IMR-90 (cell line): ENCODE measurements around the gene COL13A1. TPM values are rescaled to one million over a fixed set of nuclear protein-coding genes. Genes with fewer than 3 reads are reported as not detected.

Experiments used
- ATAC-seq: fragments of 200-7000 bp; cut with Tn5 transposase; 2 replicates; pipeline ENCODE4 v1.9.1; 2020; ENCODE audit warnings: low read depth, mild to moderate bottlenecking, moderate library complexity
- BruUV-seq: library from RNA; stranded (reverse); fragments of 400-500 nt; replicated peaks from 2 replicates; lab custom pipeline; 2021; lab: Mats Ljungman, UMichigan
- CTCF ChIA-PET: fragments of 300-600 bp; formaldehyde crosslinking; extraction: SDS; loops from one replicate; lab custom pipeline; 2021; ENCODE audit warnings: antibody characterized with exemption; lab: Yijun Ruan, JAX
- POLR2A ChIA-PET: fragments of 300-600 bp; sonication (Branson Sonifier 250); formaldehyde crosslinking; loops from one replicate; lab custom pipeline; 2022; ENCODE audit warnings: antibody characterized with exemption; ENCODE audit not compliant: unreplicated experiment; lab: Charles Lee
- DNase-seq: peaks from one replicate; pipeline ENCODE4 v3.0.0; 2013
- H2AFZ ChIP-seq: replicated peaks from 2 replicates; pipeline ENCODE3; 2013; ENCODE audit warnings: low read length, mild to moderate bottlenecking; ENCODE audit not compliant: poor library complexity
- H2AK5ac ChIP-seq: 2 replicates; pipeline ENCODE4 v1.6.1; 2013; ENCODE audit warnings: low read depth, low read length, inconsistent platforms
- H2AK9ac ChIP-seq: replicated peaks from 2 replicates; pipeline ENCODE3; 2013; ENCODE audit warnings: mild to moderate bottlenecking, low read depth, low read length, moderate library complexity; ENCODE audit not compliant: poor library complexity
- H2BK120ac ChIP-seq: 2 replicates; pipeline ENCODE4 v1.6.1; 2013; ENCODE audit warnings: low read depth, low read length, inconsistent platforms
- H2BK15ac ChIP-seq: 3 replicates; pipeline ENCODE4 v1.6.1; 2013; ENCODE audit warnings: low read depth, low read length, inconsistent platforms
- H2BK20ac ChIP-seq: 2 replicates; pipeline ENCODE4 v1.6.1; 2013; ENCODE audit warnings: low read depth, mild to moderate bottlenecking, inconsistent platforms, low read length, moderate library complexity
- H2BK5ac ChIP-seq: 2 replicates; pipeline ENCODE4 v1.6.1; 2013; ENCODE audit warnings: mild to moderate bottlenecking, low read depth, low read length, inconsistent platforms; ENCODE audit not compliant: poor library complexity, severe bottlenecking
- H3K14ac ChIP-seq: replicated peaks from 2 replicates; pipeline ENCODE4 v1.6.1; 2013; ENCODE audit warnings: low read depth, low read length, inconsistent platforms
- H3K18ac ChIP-seq: 2 replicates; pipeline ENCODE4 v1.6.1; 2013; ENCODE audit warnings: low read depth, low read length, control low read depth
- H3K23ac ChIP-seq: 2 replicates; pipeline ENCODE4 v1.6.1; 2013; ENCODE audit warnings: low read depth, low read length, inconsistent platforms
- H3K27ac ChIP-seq: 2 replicates; pipeline ENCODE4 v1.5.1; 2013; ENCODE audit warnings: mild to moderate bottlenecking, control low read depth, low read length; ENCODE audit not compliant: insufficient read depth
- H3K27me3 ChIP-seq: 2 replicates; pipeline ENCODE4 v1.6.1; 2013; ENCODE audit warnings: low read length; ENCODE audit not compliant: control insufficient read depth, insufficient read depth
- H3K36me3 ChIP-seq: 2 replicates; pipeline ENCODE4 v1.6.1; 2013; ENCODE audit warnings: low read length, mixed read lengths; ENCODE audit not compliant: control insufficient read depth, insufficient read depth
- H3K4ac ChIP-seq: 2 replicates; pipeline ENCODE4 v1.6.1; 2013; ENCODE audit warnings: low read depth, low read length, inconsistent platforms
- H3K4me1 ChIP-seq: 2 replicates; pipeline ENCODE4 v1.6.1; 2013; ENCODE audit warnings: low read length, mixed read lengths; ENCODE audit not compliant: control insufficient read depth, insufficient read depth
- H3K4me2 ChIP-seq: 2 replicates; pipeline ENCODE4 v1.6.1; 2013; ENCODE audit warnings: low read depth, mild to moderate bottlenecking, control low read depth, low read length, moderate library complexity
- H3K4me3 ChIP-seq: 2 replicates; pipeline ENCODE4 v1.5.1; 2013; ENCODE audit warnings: low read depth, mild to moderate bottlenecking, control low read depth, low read length, moderate library complexity; ENCODE audit not compliant: insufficient read depth
- H3K56ac ChIP-seq: 2 replicates; pipeline ENCODE4 v1.6.1; 2013; ENCODE audit warnings: low read length, inconsistent platforms; ENCODE audit not compliant: insufficient read depth; ENCODE audit errors: extremely low read depth
- H3K79me1 ChIP-seq, 2 experiments: 2 replicates each; pipeline ENCODE4 v1.6.1; 2013; ENCODE audit warnings: low read length in 2 of 2, inconsistent platforms in 1 of 2, low read depth in 1 of 2
- H3K9ac ChIP-seq: 2 replicates; pipeline ENCODE4 v1.6.1; 2013; ENCODE audit warnings: low read depth, low read length, control low read depth
- H3K9me1 ChIP-seq: 2 replicates; pipeline ENCODE4 v1.6.1; 2013; ENCODE audit warnings: low read length, inconsistent platforms; ENCODE audit not compliant: insufficient read depth
- H3K9me3 ChIP-seq: 2 replicates; pipeline ENCODE4 v1.6.1; 2013; ENCODE audit warnings: low read length; ENCODE audit not compliant: control insufficient read depth, insufficient read depth
- H4K20me1 ChIP-seq: 2 replicates; pipeline ENCODE4 v1.6.1; 2013; ENCODE audit warnings: low read length, inconsistent platforms; ENCODE audit not compliant: insufficient read depth
- H4K5ac ChIP-seq: 2 replicates; pipeline ENCODE4 v1.6.1; 2013; ENCODE audit warnings: mild to moderate bottlenecking, low read depth, low read length, control low read depth
- H4K8ac ChIP-seq, 2 experiments: 2 replicates each; pipeline ENCODE4 v1.6.1; 2013; ENCODE audit warnings: low read depth in 2 of 2, low read length in 2 of 2, control low read depth in 1 of 2, inconsistent platforms in 1 of 2
- H4K91ac ChIP-seq: 2 replicates; pipeline ENCODE4 v1.6.1; 2013; ENCODE audit warnings: low read depth, low read length, inconsistent platforms; ENCODE audit not compliant: insufficient read depth
- CHD1 ChIP-seq: IDR thresholded peaks from 2 replicates; pipeline ENCODE4 v1.6.1; 2012; ENCODE audit warnings: low read depth, low read length, improper control_type of control experiment
- FOS ChIP-seq: fragments of 150-350 bp; IDR thresholded peaks from 2 replicates; pipeline ENCODE4 v1.6.1; 2016; ENCODE audit warnings: low read depth, low read length
- WGBS, 2 experiments: methylation state at CpG; one replicate each; pipeline versions ENCODE4 v1.1.5 to v1.1.7; 2013; ENCODE audit warnings: missing lambda C conversion rate in 2 of 2; ENCODE audit not compliant: insufficient read length in 1 of 2; ENCODE audit errors: extremely low coverage in 2 of 2; 5-methylcytosine and 5-hydroxymethylcytosine counted together
- dilution Hi-C: fragments of 300-500 bp; cut with HindIII; formaldehyde crosslinking; loops from one replicate; pipeline ENCODE4 v1.14.3; 2018; ENCODE audit warnings: low sequenced_read_pairs; ENCODE audit not compliant: unreplicated experiment
- in situ Hi-C: fragments of 300-500 bp; cut with MboI; formaldehyde crosslinking; loops from 3 replicates; pipeline ENCODE4 v1.14.3; 2019; ENCODE audit warnings: low sequenced_read_pairs, inconsistent platforms, mixed read lengths
- intact Hi-C: fragments of 100-400 bp; cut with micrococcal nuclease; formaldehyde crosslinking; loops from 2 replicates; pipeline ENCODE4 v1.10.0; 2022
- polyA plus RNA-seq, 3 experiments: library from polyadenylated mRNA; depleted of rRNA; stranded (reverse); fragments of >200 nt; gene quantifications; 2 replicates each; pipeline ENCODE4 v1.2.3, GENCODE V29; 2012; ENCODE audit warnings: low replicate concordance in 1 of 3
- total RNA-seq: library from RNA; depleted of rRNA; stranded (reverse); fragments of >200 nt; gene quantifications from 2 replicates; pipeline ENCODE4 v1.2.3, GENCODE V29; 2012

COL13A1 gene
- total and polyA plus RNA-seq, 2 of the 4 experiments (the other 2 are of a cell fraction), result 12.2 to 31.3 TPM

DNA sequence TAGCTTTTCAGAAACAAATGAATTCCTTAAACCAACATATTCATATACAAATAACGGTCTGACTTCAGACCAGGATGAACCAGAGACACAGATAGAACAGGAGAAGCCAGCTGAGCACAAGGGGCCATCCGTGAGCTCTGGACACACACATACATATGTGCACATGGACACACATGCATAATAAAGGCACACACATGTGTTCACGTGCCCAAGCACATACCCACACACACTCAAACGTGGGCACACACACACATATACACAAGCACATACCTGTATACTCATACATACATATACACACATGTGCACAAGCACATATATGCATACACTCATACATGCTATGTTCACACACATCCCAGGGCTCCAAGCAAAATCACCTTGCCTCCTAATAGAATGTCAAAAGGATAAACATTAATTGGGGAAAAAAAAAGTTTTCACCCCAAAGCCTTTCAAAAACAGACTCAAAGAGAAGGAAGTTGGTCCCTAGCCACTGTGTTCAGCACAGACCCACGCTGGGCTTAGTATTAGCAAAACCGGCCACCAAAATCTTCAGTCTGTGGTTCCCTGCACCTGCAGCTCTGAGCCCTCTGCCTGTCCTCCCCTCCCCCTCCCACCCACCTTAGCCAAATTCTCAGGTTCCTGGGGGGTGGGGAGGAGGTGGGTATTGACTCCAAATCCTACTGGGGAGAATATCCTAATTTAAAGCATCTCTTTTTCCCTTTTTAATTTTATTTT is 150.5 kb downstream of the COL13A1 start:
- no peak overlapping the region for H3K18ac ChIP-seq

More for the DNA sequence above, 150.5 kb downstream of the COL13A1 start:
- 67% methylated on average over 4 of the region's 6 CpGs; no CpG with 5 or more reads in 1 of the 2 experiments for WGBS, 2 experiments
- no peak overlapping the region for H3K56ac ChIP-seq
- H3K23ac ChIP-seq, result no peak overlapping the region
- no peaks in the 10 kb centered on the region for H4K20me1 ChIP-seq
- in situ Hi-C loops, result no loop called here
- ChIA-PET CTCF (interaction anchor here (0.7 kb wide), 1 partner anchor 11 kb away, joined by 3 read pairs; no protein-coding TSS in a partner anchor), POLR2A (no interaction called here)
- no TSS peak for BruUV-seq
- no peaks in the 10 kb centered on the region for H3K79me1 ChIP-seq
- no peak overlapping the region for H3K4me3 ChIP-seq
- no peak overlapping the region for H3K27ac ChIP-seq
- TF ChIP-seq FOS (no peak), CHD1 (no peak)
- H2BK5ac ChIP-seq, result no peak overlapping the region
- no peaks in the 10 kb centered on the region; the same call in 1 of the 2 replicates for H3K9me1 ChIP-seq
- no peak overlapping the region for H2BK15ac ChIP-seq
- H3K4me2 ChIP-seq, result no peak overlapping the region
- no peak overlapping the region for H4K91ac ChIP-seq
- H4K5ac ChIP-seq, result no peak overlapping the region
- no peak overlapping the region for H3K14ac ChIP-seq
- ATAC-seq (no peak), DNase-seq (no peak)
- no peaks in the 10 kb centered on the region for H3K27me3 ChIP-seq
- H3K9ac ChIP-seq, result no peak overlapping the region
- no peaks in the 10 kb centered on the region for H3K9me3 ChIP-seq
- peaks cover 6% of the 10 kb centered on the region; the same call in 1 of the 2 replicates for H3K36me3 ChIP-seq
- dilution Hi-C loops, result no loop called here
- no peak overlapping the region for H4K8ac ChIP-seq
- no peak overlapping the region for H2BK20ac ChIP-seq
- no peak overlapping the region for H2BK120ac ChIP-seq
- H3K4me1 ChIP-seq, result no peaks in the 10 kb centered on the region
- H2AK5ac ChIP-seq, result no peak overlapping the region
- H2AK9ac ChIP-seq, result no peak overlapping the region
- H2AFZ ChIP-seq, result no peak overlapping the region
- no peak overlapping the region for H3K4ac ChIP-seq
- intact Hi-C loops, result no loop called here
